Endothelial cell of umbilical vein (primary cell): ENCODE measurements around the gene LYPD1. TPM values are rescaled to one million over a fixed set of nuclear protein-coding genes. Genes with fewer than 3 reads are reported as not detected.

Experiments
- BruUV-seq: library from RNA; stranded (reverse); fragments of 400-500 nt; replicated peaks from 2 replicates; lab custom pipeline; 2021; lab: Mats Ljungman, UMichigan
- CTCF ChIA-PET: fragments of 300-600, 350-600 bp; sonication (Branson Sonifier 250); formaldehyde crosslinking; loops from one replicate; lab custom pipeline; 2021; ENCODE audit warnings: antibody characterized with exemption, inconsistent platforms; lab: Charles Lee
- POLR2A ChIA-PET: fragments of 300-600, 350-600 bp; sonication (Branson Sonifier 250); formaldehyde crosslinking; loops from one replicate; lab custom pipeline; 2021; ENCODE audit warnings: antibody characterized with exemption, inconsistent platforms; lab: Charles Lee
- DNase-seq: peaks from one replicate; pipeline ENCODE4 v3.0.0-alpha.2; 2011; ENCODE audit warnings: low read depth, low spot score
- FAIRE-seq: peaks from 2 replicates; lab custom pipeline; 2011; peaks lifted over from hg19 to GRCh38; lab: Jason Lieb, UNC
- H2AFZ ChIP-seq: 2 replicates; pipeline ENCODE4 v1.6.0; 2012; ENCODE audit warnings: low read depth, low read length, control low read depth, inconsistent platforms
- H3K27ac ChIP-seq: 2 replicates; pipeline ENCODE4 v1.5.1; 2011; ENCODE audit warnings: low read depth, mild to moderate bottlenecking, control low read depth, low read length, moderate library complexity; ENCODE audit not compliant: insufficient read depth
- H3K27me3 ChIP-seq, 2 experiments: 2 replicates each; pipeline versions ENCODE4 v1.6.0 to v1.6.1; 2011; ENCODE audit warnings: low read length in 2 of 2, mixed read lengths in 1 of 2; ENCODE audit not compliant: control insufficient read depth in 2 of 2, insufficient read depth in 2 of 2
- H3K36me3 ChIP-seq, 2 experiments: 2 replicates in 1 of 2; 3 replicates in 1 of 2; pipeline ENCODE4 v1.5.1; 2011; ENCODE audit warnings: low read length in 2 of 2, mild to moderate bottlenecking in 1 of 2, moderate library complexity in 1 of 2; ENCODE audit not compliant: control insufficient read depth in 2 of 2, insufficient read depth in 2 of 2; ENCODE audit errors: extremely low read depth in 1 of 2
- H3K4me1 ChIP-seq: 3 replicates; pipeline ENCODE4 v1.5.1; 2011; ENCODE audit warnings: mild to moderate bottlenecking, low read length; ENCODE audit not compliant: control insufficient read depth, insufficient read depth; ENCODE audit errors: extremely low read depth
- H3K4me2 ChIP-seq: 2 replicates; pipeline ENCODE4 v1.6.1; 2011; ENCODE audit warnings: low read length, control low read depth, mixed read lengths; ENCODE audit not compliant: insufficient read depth
- H3K4me3 ChIP-seq, 3 experiments: fragments of 200-600 bp in 1 of 3; sonication (generic), shearing (Covaris generic) in 1 of 3; replicated peaks in 1 of 3; 2 replicates each; pipeline ENCODE4 v1.5.1; 2011 to 2016; ENCODE audit warnings: control low read depth in 3 of 3, low read length in 3 of 3, mild to moderate bottlenecking in 2 of 3, inconsistent platforms in 1 of 3, low read depth in 1 of 3, moderate library complexity in 1 of 3; ENCODE audit not compliant: insufficient read depth in 1 of 3
- H3K79me2 ChIP-seq: 2 replicates; pipeline ENCODE4 v1.6.0; 2012; ENCODE audit warnings: low read length, inconsistent platforms; ENCODE audit not compliant: control insufficient read depth, insufficient read depth
- H3K9ac ChIP-seq: replicated peaks from 2 replicates; pipeline ENCODE3; 2011; ENCODE audit warnings: low read length, control low read depth; ENCODE audit not compliant: insufficient read depth; ENCODE audit errors: extremely low read depth
- H3K9me1 ChIP-seq: replicated peaks from 3 replicates; pipeline ENCODE4 v1.6.0; 2011; ENCODE audit warnings: mild to moderate bottlenecking, low read length; ENCODE audit not compliant: control insufficient read depth, insufficient read depth; ENCODE audit errors: extremely low read depth
- H3K9me3 ChIP-seq: replicated peaks from 2 replicates; pipeline ENCODE4 v1.5.1; 2012; ENCODE audit warnings: low read length, inconsistent platforms; ENCODE audit not compliant: control insufficient read depth, insufficient read depth
- H4K20me1 ChIP-seq: replicated peaks from 2 replicates; pipeline ENCODE3; 2011; ENCODE audit warnings: mild to moderate bottlenecking, low read length; ENCODE audit not compliant: control insufficient read depth, insufficient read depth; ENCODE audit errors: extremely low read depth
- CTCF ChIP-seq, 2 donors: IDR thresholded peaks; 1 replicate in 1 of 2; 2 replicates in 1 of 2; pipeline ENCODE4 v1.5.1; 2011; ENCODE audit warnings: low read length in 2 of 2, mild to moderate bottlenecking in 2 of 2, moderate library complexity in 2 of 2, control low read depth in 1 of 2, inconsistent platforms in 1 of 2, low read depth in 1 of 2; ENCODE audit not compliant: insufficient read depth in 1 of 2; ENCODE audit errors: extremely low read depth in 1 of 2
- EZH2 ChIP-seq: IDR thresholded peaks from 2 replicates; pipeline ENCODE4 v1.6.1; 2012; ENCODE audit warnings: borderline replicate concordance, low read depth, mild to moderate bottlenecking, moderate library complexity, low read length, inconsistent platforms; ENCODE audit not compliant: severe bottlenecking
- FOS ChIP-seq: IDR thresholded peaks from 2 replicates; pipeline ENCODE4 v1.6.1; 2011; ENCODE audit warnings: mild to moderate bottlenecking, low read length, moderate library complexity, borderline replicate concordance; ENCODE audit not compliant: insufficient read depth
- JUN ChIP-seq: IDR thresholded peaks from 2 replicates; pipeline ENCODE4 v1.6.1; 2011; ENCODE audit warnings: borderline replicate concordance, low read depth; ENCODE audit not compliant: insufficient read length, insufficient read depth
- MAX ChIP-seq: IDR thresholded peaks from 2 replicates; pipeline ENCODE4 v1.6.1; 2011; ENCODE audit not compliant: insufficient read depth, insufficient read length
- MYC ChIP-seq: IDR thresholded peaks from one replicate; pipeline ENCODE4 v1.6.1; 2011; ENCODE audit warnings: mild to moderate bottlenecking, low read depth, low read length
- POLR2A ChIP-seq: IDR thresholded peaks from 2 replicates; pipeline ENCODE4 v1.6.1; 2012; ENCODE audit warnings: low read depth, mild to moderate bottlenecking, control low read depth, low read length
- POLR2AphosphoS5 ChIP-seq: IDR thresholded peaks from 2 replicates; pipeline ENCODE4 v1.6.1; 2012; ENCODE audit warnings: low read depth, mild to moderate bottlenecking, control low read depth, low read length, moderate library complexity; ENCODE audit not compliant: insufficient read depth
- dilution Hi-C: fragments of 300-500 bp; cut with MboI; formaldehyde crosslinking; loops from one replicate; pipeline ENCODE4 v1.15.0; 2019; ENCODE audit warnings: low sequenced_read_pairs; ENCODE audit not compliant: extremely low pct_ligation_motif_present
- intact Hi-C: fragments of 100-400 bp; cut with micrococcal nuclease; formaldehyde crosslinking; loops from one replicate; pipeline ENCODE4 v1.10.0; 2022
- polyA plus RNA-seq, 4 experiments: library from polyadenylated mRNA; depleted of rRNA in 3 of 4; stranded (reverse) in 3 of 4; unstranded in 1 of 4; fragments of >200 nt; gene quantifications; 2 replicates each; pipeline versions ENCODE4 v1.2.1 to v1.2.3, GENCODE V29; 2011 to 2012; ENCODE audit warnings: missing spikeins in 1 of 4
- total RNA-seq: library from RNA; stranded (reverse); gene quantifications from 2 replicates; pipeline ENCODE4 v1.2.3, GENCODE V29; 2021

LYPD1 gene
- total and polyA plus RNA-seq, 2 donors (not counting 3 experiments of a cell fraction or from before 2014, with no cell fraction given): 76.6 to 105 TPM

GRCh38 chr2:132620115-132620514 lies 49.9 kb downstream of the LYPD1 start:
- ChIA-PET CTCF (no interaction called here), POLR2A (no interaction called here)
- no peak overlapping the region for H2AFZ ChIP-seq
- no peak for DNase-seq
- H3K36me3 ChIP-seq: no peaks in the 10 kb centered on the region
- H3K79me2 ChIP-seq: no peaks in the 10 kb centered on the region
- no peak overlapping the region for H3K9ac ChIP-seq
- H3K27me3 ChIP-seq: no peaks in the 10 kb centered on the region
- H3K4me3 ChIP-seq: no peak overlapping the region
- no peaks in the 10 kb centered on the region for H4K20me1 ChIP-seq
- intact Hi-C loops (no loop called here), dilution Hi-C loops (no loop called here)
- no peak overlapping the region for H3K4me2 ChIP-seq
- H3K4me1 ChIP-seq: no peaks in the 10 kb centered on the region
- no peaks in the 10 kb centered on the region for H3K9me3 ChIP-seq
- FAIRE-seq: no peak
- no peak overlapping the region for H3K27ac ChIP-seq
- TF ChIP-seq MAX (no peak), MYC (no peak), EZH2 (no peak), POLR2A (no peak), FOS (no peak), POLR2AphosphoS5 (no peak), CTCF (IDR thresholded peaks at IDR 0.05; ENCODE audit: extremely low read depth in 1 of 2, insufficient read depth in 1 of 2, low read depth in 1 of 2, low read length in 2 of 2) (no peak), JUN (no peak)
- H3K9me1 ChIP-seq: no peaks in the 10 kb centered on the region
- no TSS peak for BruUV-seq
